HG03066 (cell line): ENCODE measurements around the gene YY1.
"Not testable (repeated sequence)": the region's sequence is repeated elsewhere in the genome, so short reads cannot be mapped to it uniquely, and the experiment has no call there.

Source experiments
- ATAC-seq: cut with Tn5 transposase; IDR thresholded peaks from one replicate; pipeline ENCODE4 v1.9.1; 2021; ENCODE audit warnings: low read depth; ENCODE audit not compliant: unreplicated experiment

The YY1 gene

DNA sequence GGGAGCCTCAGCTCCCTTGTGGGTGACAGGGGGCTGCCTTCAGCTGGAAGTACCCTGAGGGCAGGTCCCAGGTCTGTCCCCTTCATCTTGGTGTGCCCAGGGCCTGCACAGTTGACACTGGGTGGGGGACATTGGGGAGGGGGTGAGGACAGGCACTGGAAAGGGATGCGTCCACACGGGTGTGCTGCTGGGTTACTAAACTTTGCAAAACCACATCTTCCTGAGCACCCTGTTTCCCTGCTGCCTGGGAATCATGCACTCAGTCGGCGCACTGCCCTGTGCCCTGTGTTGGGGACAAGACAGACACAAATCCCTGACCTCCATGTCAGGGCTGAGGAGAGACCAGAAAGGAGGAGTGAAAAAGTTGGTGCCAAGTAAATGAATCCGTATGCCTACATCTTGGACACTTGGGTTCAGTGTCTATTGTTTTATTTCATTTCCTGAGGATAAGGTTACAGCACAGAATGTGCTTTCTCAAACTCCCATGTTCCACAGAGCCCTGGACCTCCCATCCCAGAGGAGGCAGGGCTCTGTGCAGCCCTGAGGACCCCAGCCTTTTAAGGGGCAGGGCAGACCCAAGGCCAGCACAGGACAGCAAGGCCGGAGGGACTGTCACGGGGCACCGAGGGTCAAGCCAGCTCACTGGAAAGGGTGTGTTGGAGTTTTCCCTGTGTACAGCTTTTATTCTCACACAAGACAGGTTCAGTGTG lies 70.2 kb downstream of the YY1 start:
- ATAC-seq = no peak

GRCh38 chr14:100312110-100312876 lies 73.3 kb downstream of the YY1 start:
- ATAC-seq = not testable (repeated sequence)

GRCh38 chr14:100312877-100313400 lies 74.0 kb downstream of the YY1 start:
- ATAC-seq = no peak

- ATAC-seq = no peak
Observed at GRCh38 chr14:100313464-100314230, 74.7 kb downstream of the YY1 start.

- ATAC-seq = no peak
Observed at GRCh38 chr14:100314724-100315123, 75.8 kb downstream of the YY1 start.

GRCh38 chr14:100317389-100317788 lies 78.4 kb downstream of the YY1 start:
- ATAC-seq = no peak

DNA sequence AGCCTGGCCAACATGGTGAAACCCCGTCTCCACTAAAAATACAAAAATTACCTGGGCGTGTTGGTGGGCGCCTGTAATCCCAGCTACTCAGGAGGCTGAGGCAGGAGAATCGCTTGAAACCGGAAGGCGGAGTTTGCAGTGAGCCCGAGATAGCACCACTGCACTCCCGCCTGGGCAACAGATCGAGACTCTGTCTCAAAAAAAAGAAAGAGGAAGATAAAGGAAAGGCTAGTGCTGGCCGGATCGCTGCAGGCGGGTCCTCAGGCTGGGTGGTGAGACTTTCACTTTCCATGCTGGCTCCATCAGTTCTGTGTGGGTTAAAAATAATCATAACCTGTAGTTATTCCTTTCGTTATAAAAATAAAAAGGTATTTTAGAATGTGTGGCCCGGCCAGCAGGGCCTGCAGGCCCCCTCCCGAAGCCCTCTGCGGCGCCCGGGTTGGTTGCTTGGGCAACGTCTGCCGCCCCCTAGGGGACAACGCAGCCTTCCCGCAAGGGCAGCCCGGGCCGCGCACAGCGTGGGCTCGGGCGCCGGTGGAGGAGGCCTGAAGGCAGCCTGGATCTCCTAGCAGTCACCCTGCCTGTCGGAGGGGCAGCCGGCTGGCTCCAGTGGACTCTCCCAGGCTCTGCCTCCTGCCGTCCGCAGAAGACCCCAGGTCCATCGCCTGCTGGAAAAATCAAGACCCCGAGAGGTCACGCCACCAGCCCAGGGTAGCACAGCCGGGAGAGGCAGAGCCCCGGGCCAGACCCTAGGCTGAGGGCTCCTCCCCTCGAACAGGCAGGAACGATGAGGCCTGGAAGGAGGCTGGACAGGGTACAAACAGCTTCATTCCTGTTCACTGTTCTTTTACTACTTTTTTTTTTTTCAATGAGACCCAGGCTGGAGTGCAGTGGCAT lies 79.2 kb downstream of the YY1 start:
- ATAC-seq = peak; percentile 73

GRCh38 chr14:100320157-100320856 lies 81.4 kb downstream of the YY1 start:
- ATAC-seq = no peak

DNA sequence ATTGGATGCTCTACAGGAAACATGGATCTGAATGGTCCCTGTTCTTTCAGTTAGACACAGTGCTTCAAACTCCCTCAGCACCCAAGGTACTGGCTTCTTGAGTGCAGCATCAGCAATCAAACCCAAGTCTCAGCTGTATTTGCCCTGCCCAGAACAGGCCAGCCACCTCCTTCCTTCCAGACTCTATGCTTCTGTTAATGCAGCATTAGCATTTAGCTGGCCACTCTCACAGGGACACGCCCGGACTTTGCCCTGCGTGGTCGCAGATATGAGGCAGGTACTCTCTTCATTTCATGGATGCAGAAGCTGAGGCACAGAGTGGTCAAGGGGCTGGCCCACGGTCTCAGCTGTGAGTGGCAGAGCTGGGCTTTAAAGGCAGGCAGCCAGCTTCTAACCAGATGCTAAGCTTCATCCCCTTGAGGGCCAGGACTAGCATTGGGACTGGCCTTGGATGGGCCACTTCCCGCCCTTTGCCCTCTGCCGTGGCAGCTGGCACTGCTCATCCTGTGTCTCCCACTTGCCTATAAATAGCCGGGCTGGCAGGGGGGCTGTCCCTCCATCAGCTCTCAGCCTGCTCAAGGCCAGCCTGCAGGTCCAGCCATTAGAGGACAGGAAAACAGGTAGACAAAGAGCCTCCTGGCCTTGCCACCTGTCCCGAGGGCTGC lies 82.7 kb downstream of the YY1 start:
- no peak for ATAC-seq

DNA sequence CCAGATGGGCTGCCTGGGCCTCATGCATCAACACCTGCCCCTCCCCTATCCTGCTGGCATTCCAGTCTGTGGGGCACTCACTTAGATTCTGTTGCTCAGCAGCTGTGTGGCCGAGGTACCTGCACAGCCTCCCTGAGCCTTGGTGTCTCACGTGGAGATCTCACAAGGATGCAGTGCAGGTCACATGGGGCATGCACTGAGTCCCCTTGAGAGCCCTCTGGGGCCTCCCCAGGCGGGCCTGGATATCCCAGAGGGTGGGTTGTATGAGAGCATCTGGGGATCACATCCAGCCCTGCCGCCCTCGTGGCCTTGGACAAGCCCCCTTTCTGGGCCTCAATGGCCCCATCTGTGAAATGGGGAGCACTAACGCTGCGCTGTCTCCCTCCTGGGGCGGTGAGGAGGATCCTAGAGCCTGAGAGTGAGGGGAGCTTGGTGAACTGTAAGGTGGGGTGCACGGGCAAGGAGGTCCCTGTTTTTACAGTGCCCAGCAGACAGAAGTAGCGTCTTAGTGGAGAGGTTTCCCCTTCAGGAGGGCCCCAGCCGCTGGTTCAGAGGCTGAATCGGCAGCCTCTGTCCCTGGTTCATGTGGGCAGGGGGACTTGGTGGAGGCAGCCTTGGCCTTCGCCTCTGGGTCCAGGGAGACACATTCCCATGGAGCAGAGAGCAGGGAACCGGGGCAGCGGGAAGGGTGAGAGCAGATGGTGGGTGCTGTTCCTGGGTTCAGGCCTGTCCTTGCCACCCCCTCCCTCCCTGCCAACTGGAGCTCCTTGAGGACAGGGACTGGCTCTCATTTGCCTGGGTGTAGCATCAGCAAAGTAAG lies 83.4 kb downstream of the YY1 start:
- ATAC-seq = no peak

GRCh38 chr14:100323121-100323941 lies 84.4 kb downstream of the YY1 start, which contains the start of gene SLC25A47:
Gene SLC25A47, plus strand, starts transcription at chr14:100323339. Its CDS starts 76 bp downstream, at chr14:100323415.
- no peak for ATAC-seq

DNA sequence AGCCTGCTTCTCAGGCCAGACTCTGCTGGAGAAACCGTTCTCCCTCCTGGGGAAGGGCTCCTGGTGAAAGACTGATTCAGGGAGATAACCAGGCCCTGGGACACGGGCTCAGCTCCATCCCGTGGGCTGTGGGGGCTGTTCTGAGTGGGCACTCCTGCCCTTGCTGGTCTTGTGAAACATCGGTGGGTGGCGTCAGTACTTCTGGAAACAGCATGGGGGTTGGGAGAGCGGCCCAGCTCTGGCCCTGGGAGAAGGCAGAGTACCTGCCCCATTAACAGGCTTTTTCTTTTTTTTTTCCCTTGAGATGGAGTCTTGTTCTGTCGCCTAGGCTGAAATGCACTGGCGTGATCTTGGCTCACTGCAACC lies 85.0 kb downstream of the YY1 start:
- ATAC-seq = no peak

DNA sequence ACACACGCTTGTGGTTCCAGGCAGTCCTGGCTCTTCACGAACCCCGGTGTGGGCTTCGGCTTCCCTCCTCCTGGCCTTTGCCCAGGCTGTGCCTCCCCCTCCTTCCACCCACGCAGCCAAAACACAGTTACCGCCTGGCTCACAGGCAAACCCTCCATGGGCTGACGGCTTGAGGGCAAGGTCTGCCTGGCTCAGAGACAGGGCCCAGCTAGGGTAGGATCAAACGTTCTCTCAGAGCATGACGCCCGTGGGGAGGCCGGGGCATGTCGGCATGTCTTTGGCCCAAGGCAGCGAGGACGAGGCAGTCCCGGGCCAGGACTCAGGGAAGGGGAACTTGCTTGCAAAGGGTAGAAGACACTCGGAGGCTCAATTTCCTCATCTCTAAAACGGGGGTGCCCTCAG lies 86.3 kb downstream of the YY1 start:
- no peak for ATAC-seq

DNA sequence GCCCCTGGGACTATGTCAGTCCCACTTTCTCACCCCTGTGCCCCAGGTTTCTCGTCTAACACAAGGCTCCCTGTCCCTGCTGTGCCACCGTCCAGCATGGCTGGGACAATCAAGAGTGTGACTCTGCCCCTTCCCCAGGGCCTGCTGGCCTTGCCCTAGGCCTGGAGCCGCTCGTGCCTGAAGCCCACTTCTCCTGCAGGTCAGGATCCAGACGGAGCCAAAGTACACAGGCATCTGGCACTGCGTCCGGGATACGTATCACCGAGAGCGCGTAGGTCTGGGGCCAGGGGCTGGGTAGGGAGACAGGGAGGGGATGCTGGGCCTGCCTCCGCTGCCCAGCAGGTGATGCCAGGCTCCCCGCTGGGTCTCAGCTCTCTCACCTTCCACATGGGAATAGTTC lies 87.0 kb downstream of the YY1 start:
- no peak for ATAC-seq

DNA sequence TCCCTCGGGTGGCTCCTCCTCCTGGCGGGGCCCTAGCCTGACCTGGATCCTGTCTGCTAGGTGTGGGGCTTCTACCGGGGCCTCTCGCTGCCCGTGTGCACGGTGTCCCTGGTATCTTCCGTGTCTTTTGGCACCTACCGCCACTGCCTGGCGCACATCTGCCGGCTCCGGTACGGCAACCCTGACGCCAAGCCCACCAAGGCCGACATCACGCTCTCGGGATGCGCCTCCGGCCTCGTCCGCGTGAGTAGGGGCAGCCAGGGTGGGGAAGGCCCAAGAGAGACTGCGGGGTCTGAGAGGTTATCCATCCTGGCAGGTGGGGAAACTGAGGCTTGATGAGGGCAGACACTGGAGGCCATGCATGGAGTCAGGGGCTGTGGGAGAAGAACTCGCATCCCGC lies 88.2 kb downstream of the YY1 start:
- no peak for ATAC-seq

DNA sequence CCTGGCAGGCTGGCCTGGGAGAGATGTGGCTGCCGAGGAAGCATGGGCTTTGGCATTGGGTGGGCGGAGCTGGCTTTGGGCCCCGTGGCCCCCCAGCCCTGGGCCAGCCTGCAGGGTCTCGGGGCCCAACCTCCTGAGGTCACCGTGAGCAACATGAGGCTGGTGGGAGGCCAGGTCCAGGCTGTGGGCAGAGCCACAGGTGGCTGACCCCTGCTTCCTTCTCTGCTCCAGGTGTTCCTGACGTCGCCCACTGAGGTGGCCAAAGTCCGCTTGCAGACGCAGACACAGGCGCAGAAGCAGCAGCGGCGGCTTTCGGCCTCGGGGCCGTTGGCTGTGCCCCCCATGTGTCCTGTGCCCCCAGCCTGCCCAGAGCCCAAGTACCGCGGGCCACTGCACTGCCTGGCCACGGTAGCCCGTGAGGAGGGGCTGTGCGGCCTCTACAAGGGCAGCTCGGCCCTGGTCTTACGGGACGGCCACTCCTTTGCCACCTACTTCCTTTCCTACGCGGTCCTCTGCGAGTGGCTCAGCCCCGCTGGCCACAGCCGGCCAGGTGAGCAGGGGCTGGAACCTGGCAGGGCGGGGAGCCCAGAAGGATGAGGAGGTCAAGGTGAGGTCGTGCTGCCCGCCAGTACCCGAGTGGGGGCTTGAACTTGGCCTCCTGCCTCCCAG lies 89.7 kb downstream of the YY1 start:
- ATAC-seq = no peak
